Umbilical cord (tissue), 2 donors: Measurements from ENCODE around the gene AVEN. TPM values are rescaled to one million over a fixed set of nuclear protein-coding genes. Genes with fewer than 3 reads are reported as not detected.
"Not testable (repeated sequence)": the region's sequence is repeated elsewhere in the genome, so short reads cannot be mapped to it uniquely, and the experiment has no call there.

ENCODE experiments used
- DNase-seq: peaks from one replicate; pipeline ENCODE4 v3.0.0-alpha.2; 2015; ENCODE audit warnings: low spot score
- total RNA-seq: library from RNA; depleted of rRNA; stranded (reverse); fragments of >200 nt; gene quantifications from one replicate; pipeline ENCODE4 v1.2.3, GENCODE V29; 2014; ENCODE audit warnings: low replicate concordance; ENCODE audit not compliant: insufficient read depth

The AVEN gene
- total RNA-seq, 1 donor from 2014 or later: 29.4 TPM

GRCh38 chr15:33852094-33852493 lies 186.9 kb downstream of the AVEN start:
- DNase-seq: peak; percentile 13

GRCh38 chr15:33851079-33851478 lies 187.9 kb downstream of the AVEN start:
- no peak for DNase-seq

DNA sequence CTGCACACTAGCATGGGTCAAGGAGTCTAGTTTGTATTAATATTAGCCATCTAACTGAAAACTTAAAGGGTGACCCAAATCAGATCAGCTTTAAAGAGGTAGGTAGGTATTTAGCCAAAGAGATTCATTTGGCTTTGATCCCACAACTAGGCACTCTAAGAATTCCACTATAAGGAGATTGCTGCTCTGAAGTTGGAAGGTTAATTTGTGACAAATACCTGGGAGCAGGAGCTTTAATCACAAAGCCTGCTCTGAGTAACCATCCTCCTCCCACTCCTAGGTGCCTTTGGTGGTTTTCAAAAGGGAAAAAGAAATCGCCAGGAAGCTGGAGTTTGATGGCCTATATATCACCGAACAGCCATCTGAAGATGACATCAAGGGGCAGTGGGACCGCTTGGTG lies 191.0 kb downstream of the AVEN start:
- DNase-seq: no peak

GRCh38 chr15:33846862-33847261 lies 192.1 kb downstream of the AVEN start:
- DNase-seq: peak; percentile 38

- no peak for DNase-seq
These were observed 192.9 kb downstream of the AVEN start for GRCh38 chr15:33846142-33846541.

DNA sequence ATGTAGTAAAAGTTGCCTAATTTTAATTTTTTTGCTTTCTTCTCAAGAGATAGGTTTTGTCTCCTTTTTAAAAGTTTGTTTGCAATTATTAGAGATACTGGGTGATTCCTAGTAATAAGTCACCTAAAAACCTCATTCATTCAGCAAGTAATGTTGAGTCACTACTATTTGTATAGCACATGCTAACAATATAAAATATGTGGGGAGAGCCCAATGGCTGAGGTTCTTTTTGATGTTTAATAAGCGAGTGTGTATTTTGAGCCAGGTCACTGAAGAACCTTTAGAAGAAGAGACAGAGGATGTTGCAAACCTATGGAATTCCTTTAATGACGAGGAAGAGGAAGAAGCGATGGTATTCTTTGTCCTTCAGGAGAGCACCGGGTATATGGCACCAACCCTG lies 194.4 kb downstream of the AVEN start:
- DNase-seq: no peak

DNA sequence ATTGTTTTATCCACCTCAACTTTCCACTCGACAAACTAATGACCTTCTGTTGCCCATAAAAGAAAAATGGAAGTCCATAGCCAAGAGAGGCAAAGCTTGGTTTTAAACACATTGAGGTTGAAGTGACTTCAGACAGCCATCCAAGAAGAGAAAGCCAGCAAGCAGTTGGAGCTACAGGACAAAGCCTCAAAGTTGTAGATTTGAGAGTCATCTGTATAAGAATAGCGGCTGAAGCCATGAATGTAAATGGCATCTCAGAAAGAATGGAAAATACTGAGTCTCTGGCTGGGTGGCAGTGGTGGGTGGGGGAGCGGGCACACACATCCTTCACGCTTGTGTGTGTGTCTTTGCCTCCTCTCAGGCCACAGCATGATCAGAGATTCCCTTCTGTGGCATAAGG lies 194.8 kb downstream of the AVEN start:
- no peak for DNase-seq

GRCh38 chr15:33840615-33841014 lies 198.4 kb downstream of the AVEN start:
- no peak for DNase-seq

DNA sequence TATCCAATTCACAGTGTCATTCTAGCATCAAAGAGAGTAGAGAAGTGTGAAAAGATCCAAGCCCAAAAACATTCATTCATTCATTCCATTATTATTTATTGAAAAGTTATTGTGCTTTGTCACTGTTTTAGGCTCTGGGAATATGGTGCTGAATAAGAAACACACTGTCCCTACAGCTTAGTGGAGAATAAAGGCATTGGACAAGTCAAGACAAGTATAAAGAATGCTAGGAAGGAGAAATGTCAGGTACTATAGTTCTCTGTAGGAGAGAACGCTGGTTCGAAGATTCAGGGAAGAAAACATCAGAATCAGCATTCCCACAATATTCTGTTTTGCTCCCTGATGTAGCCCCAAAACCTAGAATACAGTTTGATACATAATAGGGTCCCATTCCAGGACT lies 199.5 kb downstream of the AVEN start:
- no peak for DNase-seq

GRCh38 chr15:33837294-33837693 lies 201.7 kb downstream of the AVEN start:
- no peak for DNase-seq

GRCh38 chr15:33834892-33835743 lies 203.9 kb downstream of the AVEN start:
- DNase-seq: peak; percentile 42

DNA sequence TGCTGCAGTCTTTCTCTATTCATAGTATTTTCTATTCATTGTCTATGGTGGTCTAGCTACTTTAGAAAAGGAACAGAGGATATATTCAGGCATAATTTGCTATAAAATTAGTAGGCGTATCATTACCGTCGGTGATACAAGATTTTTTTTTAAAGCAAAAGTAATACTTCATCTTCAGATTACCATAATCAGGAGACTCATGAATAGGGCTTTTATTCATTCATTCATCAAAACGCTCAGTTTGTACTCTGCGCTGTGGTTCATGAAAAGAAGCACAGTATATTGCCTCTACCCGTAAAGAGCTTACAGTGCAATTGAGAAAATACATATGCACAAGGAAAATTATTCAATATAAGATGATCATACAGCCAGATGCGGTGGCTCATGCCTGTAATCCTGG lies 207.4 kb downstream of the AVEN start:
- DNase-seq: no peak

DNA sequence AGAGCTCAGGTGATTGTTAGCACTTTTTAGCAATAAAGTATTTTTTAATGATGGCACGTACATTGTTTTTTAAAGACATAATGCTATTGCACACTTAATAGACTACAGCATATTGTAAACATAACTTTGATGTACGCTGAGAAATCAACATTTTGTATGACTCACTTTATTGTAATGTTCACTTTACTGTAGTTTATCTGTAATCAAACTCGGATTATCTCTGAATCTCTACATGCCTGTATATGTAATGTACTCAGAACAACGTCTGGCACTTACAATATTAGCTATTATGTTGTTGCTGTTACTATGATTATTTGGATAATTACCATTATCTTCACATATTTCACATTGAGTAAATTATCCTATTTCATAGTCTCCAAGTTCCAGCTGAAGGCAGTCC lies 208.7 kb downstream of the AVEN start:
- no peak for DNase-seq

DNA sequence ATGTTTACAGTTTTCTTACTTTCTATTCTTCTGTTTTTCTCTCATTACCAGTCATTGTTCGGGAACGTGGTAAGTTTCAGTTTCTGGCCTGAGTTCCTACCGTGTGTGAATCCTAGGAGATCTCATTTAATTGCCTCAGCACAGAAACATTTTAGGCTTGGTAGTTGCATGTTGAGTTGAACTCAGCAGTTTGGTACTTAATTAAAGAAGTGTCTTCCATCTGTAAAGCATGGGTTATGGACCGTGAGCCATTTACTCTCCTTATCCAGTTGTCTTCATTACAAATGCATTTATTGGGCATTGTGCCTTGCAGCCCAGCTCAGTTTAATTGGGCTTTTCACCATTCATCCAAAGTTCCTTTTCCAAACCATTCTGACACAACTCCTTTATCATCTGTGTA lies 212.8 kb downstream of the AVEN start:
- no peak for DNase-seq

DNA sequence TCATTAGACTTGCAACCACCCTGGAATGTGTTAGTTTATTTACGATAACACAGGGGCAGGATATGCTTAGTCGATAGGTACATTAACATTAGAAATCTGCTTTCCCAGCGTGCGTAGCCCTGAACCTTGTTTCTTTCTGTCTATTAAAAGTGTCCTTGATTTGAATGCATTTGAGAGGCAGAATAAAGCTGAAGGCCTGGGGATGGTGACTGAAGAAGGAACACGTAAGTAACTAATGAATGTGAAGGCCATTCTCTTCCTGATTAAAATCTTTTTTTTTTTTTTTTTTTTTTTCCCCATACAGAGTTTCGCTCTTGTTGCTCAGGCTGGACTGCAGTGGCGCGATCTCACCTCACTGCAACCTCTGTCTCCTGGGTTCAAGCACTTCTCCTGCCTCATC lies 213.6 kb downstream of the AVEN start:
- no peak for DNase-seq

DNA sequence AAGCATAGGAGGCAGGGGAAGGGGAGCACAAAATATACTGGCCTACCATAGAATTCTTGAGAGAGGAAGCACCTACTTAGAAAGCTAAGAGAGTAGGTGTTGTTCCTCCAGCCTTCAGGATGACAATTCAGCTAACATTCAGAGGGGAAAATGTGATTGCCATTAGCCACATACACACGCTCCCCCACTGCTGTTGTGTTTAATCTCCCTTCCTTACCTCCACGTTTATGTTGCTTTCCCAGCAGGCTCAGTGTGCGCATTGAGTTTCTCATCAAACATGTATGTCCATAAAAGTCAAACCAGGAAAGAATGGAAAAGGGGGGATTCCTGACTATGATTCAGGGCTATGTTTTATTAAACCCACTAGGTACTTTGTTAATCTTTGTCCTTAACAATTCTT lies 215.9 kb downstream of the AVEN start:
- no peak for DNase-seq

DNA sequence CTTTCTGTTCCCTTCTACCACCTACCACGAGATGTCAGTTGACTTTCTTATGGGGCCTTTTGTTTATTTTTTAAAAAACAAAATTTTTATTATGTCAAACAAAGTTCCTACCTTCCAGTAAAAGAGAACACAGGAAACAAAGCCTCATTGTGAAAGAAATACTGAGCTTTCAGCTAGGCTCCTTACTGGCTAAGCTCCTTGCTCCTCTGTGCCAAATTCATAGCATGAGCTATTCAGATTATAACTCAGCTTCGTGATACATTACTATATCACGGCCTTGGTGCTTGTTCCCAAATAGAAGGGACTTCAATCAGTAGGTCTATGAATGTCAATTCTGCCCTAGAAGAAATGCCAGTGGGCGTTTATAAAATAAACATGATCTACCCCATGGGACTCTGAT lies 216.5 kb downstream of the AVEN start:
- no peak for DNase-seq

GRCh38 chr15:33819499-33819898 lies 219.5 kb downstream of the AVEN start:
- DNase-seq: not testable (repeated sequence)

Other genes with a start within 250 kb of the AVEN start
- gene CHRM5, start 70.7 kb downstream of the AVEN start, total RNA-seq: 4.6 TPM
- 13.5 TPM for gene EMC7, start 62.7 kb upstream of the AVEN start, total RNA-seq
- gene PGBD4, start 62.9 kb upstream of the AVEN start, total RNA-seq: 3.9 TPM
- 91.2 TPM for gene KATNBL1, start 170.9 kb upstream of the AVEN start, total RNA-seq
- 60.4 TPM for gene EMC4, start 185.8 kb upstream of the AVEN start, total RNA-seq